Sigmoid colon (tissue), 7 donors: ENCODE data around the gene RNF144B. TPM values are rescaled to one million over a fixed set of nuclear protein-coding genes. Genes with fewer than 3 reads are reported as not detected.

Experiments
- DNase-seq: peaks from one replicate; pipeline ENCODE4 v3.0.0-alpha.2; 2019
- H3K27ac ChIP-seq, 4 donors: fragments of 200-600 bp; sonication (generic); one replicate each; pipeline ENCODE4 v1.5.1; 2016 to 2019; ENCODE audit warnings: mild to moderate bottlenecking in 1 of 4
- H3K27me3 ChIP-seq, 3 donors: fragments of 200-600 bp; sonication (generic); one replicate each; pipeline ENCODE4 v1.5.1; 2019; ENCODE audit warnings: mild to moderate bottlenecking in 1 of 3
- H3K36me3 ChIP-seq, 4 donors: fragments of 200-600 bp; sonication (generic); one replicate each; pipeline ENCODE4 v1.5.1; 2016 to 2019
- H3K4me1 ChIP-seq, 4 donors: fragments of 200-600 bp; sonication (generic); one replicate each; pipeline ENCODE4 v1.5.1; 2017 to 2019
- H3K4me3 ChIP-seq, 4 donors: fragments of 200-600 bp; sonication (generic); one replicate each; pipeline ENCODE4 v1.5.1; 2017 to 2019; ENCODE audit warnings: mild to moderate bottlenecking in 2 of 4, moderate library complexity in 1 of 4
- H3K9me3 ChIP-seq, 4 donors: fragments of 200-600 bp in 3 of 4; sonication (generic) in 3 of 4; one replicate each; pipeline versions ENCODE4 v1.5.1 to v1.6.1; 2013 to 2019
- CTCF ChIP-seq, 4 experiments: fragments of 450-650 bp in 3 of 4; fragments of 200-600 bp in 1 of 4; IDR thresholded peaks; one replicate each; pipeline ENCODE4 v1.5.1; 2016 to 2019; ENCODE audit warnings: antibody characterized with exemption in 4 of 4, mild to moderate bottlenecking in 3 of 4, moderate library complexity in 2 of 4
- EP300 ChIP-seq, 4 donors: sonication (generic); formaldehyde crosslinking; IDR thresholded peaks; one replicate each; pipeline ENCODE4 v1.6.1; 2017; ENCODE audit warnings: antibody characterized with exemption in 4 of 4
- POLR2A ChIP-seq, 2 donors: fragments of 450-650 bp; IDR thresholded peaks; one replicate each; pipeline ENCODE4 v1.6.1; 2016; ENCODE audit warnings: antibody characterized with exemption in 2 of 2, mild to moderate bottlenecking in 2 of 2, moderate library complexity in 2 of 2
- POLR2AphosphoS5 ChIP-seq, 4 donors: sonication (generic); formaldehyde crosslinking; IDR thresholded peaks; one replicate each; pipeline ENCODE4 v1.6.1; 2017; ENCODE audit warnings: antibody characterized with exemption in 4 of 4
- WGBS, 2 donors: extraction: QIAGEN DNeasy Blood & Tissue Kit; methylation state at CpG; one replicate each; pipeline ENCODE4 v1.1.7; 2013; 5-methylcytosine and 5-hydroxymethylcytosine counted together
- intact Hi-C: fragments of 100-400 bp; cut with DNase I; formaldehyde crosslinking; loops from one replicate; pipeline ENCODE4 v1.15.1; 2023
- polyA plus RNA-seq, 3 donors: library from polyadenylated mRNA; stranded (reverse); fragments of 200-250 nt; gene quantifications; one replicate each; pipeline ENCODE4 v1.2.3, GENCODE V29; 2013
- total RNA-seq, 4 donors: library from RNA; depleted of rRNA; stranded (reverse); fragments of >200 nt; gene quantifications; one replicate each; pipeline ENCODE4 v1.1.0, GENCODE V29; 2016
- donor health status: healthy with polysubstance abuse.
- donor health status: Bipolar disorder and iron deficiency.
- donor health status: healthy.

The RNF144B gene
- total and polyA plus RNA-seq, 7 donors = 1.2 to 14.8 (median 4.6) TPM

- no peak for DNase-seq
- H3K36me3 ChIP-seq = no peaks in the 10 kb centered on the region
- H3K4me3 ChIP-seq = no peak overlapping the region
- TF ChIP-seq POLR2AphosphoS5 (IDR thresholded peaks at IDR 0.05) (peak in 3 of 4 donors; percentile 46 to 66 (median 58)), EP300 (IDR thresholded peaks at IDR 0.05) (no peak), POLR2A (IDR thresholded peaks at IDR 0.05) (no peak)
- WGBS, 2 donors = 87 to 95% methylated on average over 4 of the region's 4 CpGs
- H3K9me3 ChIP-seq = no peaks in the 10 kb centered on the region
- peaks cover 0 to 16% (median 16%) of the 10 kb centered on the region in 4 donors for H3K4me1 ChIP-seq
- H3K27ac ChIP-seq = peak overlapping the region; percentile 5 to 75 (median 68)
- intact Hi-C loops = no loop called here
- H3K27me3 ChIP-seq = no peaks in the 10 kb centered on the region
Measured at GRCh38 chr6:18415671-18416340, 28.7 kb downstream of the RNF144B start.

GRCh38 chr6:18416341-18416679 lies 29.2 kb downstream of the RNF144B start:
- Histone ChIP-seq H3K36me3 (no peaks in the 10 kb centered on the region), H3K4me3 (no peak overlapping the region), H3K9me3 (no peaks in the 10 kb centered on the region), H3K27me3 (no peaks in the 10 kb centered on the region), H3K4me1 (peaks cover 0 to 16% (median 16%) of the 10 kb centered on the region in 4 donors), H3K27ac (peak overlapping the region; percentile 5 to 75 (median 68))
- no peak for TF ChIP-seq EP300 (IDR thresholded peaks at IDR 0.05)
- no peak for TF ChIP-seq CTCF (IDR thresholded peaks at IDR 0.05)
- no peak for TF ChIP-seq POLR2AphosphoS5 (IDR thresholded peaks at IDR 0.05)
- no peak for TF ChIP-seq POLR2A (IDR thresholded peaks at IDR 0.05)
- intact Hi-C loops = no loop called here
- DNase-seq = no peak
- 88 to 95% methylated on average over 2 of the region's 2 CpGs for WGBS, 2 donors

GRCh38 chr6:18420328-18420727 lies 33.2 kb downstream of the RNF144B start:
- Histone ChIP-seq H3K27ac (no peak overlapping the region), H3K4me1 (peaks cover 0 to 13% (median 11%) of the 10 kb centered on the region in 4 donors), H3K4me3 (no peak overlapping the region), H3K36me3 (no peaks in the 10 kb centered on the region), H3K9me3 (no peaks in the 10 kb centered on the region), H3K27me3 (no peaks in the 10 kb centered on the region)
- intact Hi-C loops = no loop called here
- DNase-seq = no peak
- TF ChIP-seq EP300 (IDR thresholded peaks at IDR 0.05) = no peak
- 74 to 87% methylated on average over 3 of the region's 3 CpGs for WGBS, 2 donors

GRCh38 chr6:18422136-18422535 lies 35.0 kb downstream of the RNF144B start:
- TF ChIP-seq POLR2A (IDR thresholded peaks at IDR 0.05) = no peak
- TF ChIP-seq EP300 (IDR thresholded peaks at IDR 0.05) = no peak
- no peak for TF ChIP-seq POLR2AphosphoS5 (IDR thresholded peaks at IDR 0.05)
- no peak for TF ChIP-seq CTCF (IDR thresholded peaks at IDR 0.05)
- intact Hi-C loops = no loop called here

GRCh38 chr6:18423426-18423825 lies 36.3 kb downstream of the RNF144B start:
- TF ChIP-seq EP300 (IDR thresholded peaks at IDR 0.05) (no peak), CTCF (IDR thresholded peaks at IDR 0.05) (no peak), POLR2AphosphoS5 (IDR thresholded peaks at IDR 0.05) (no peak), POLR2A (IDR thresholded peaks at IDR 0.05) (no peak)
- intact Hi-C loops = no loop called here
- 77 to 90% methylated on average over 3 of the region's 3 CpGs for WGBS, 2 donors
- peaks cover 0 to 20% (median 6%) of the 10 kb centered on the region in 4 donors for H3K4me1 ChIP-seq
- H3K4me3 ChIP-seq = no peak overlapping the region
- no peaks in the 10 kb centered on the region for H3K36me3 ChIP-seq
- no peak overlapping the region for H3K27ac ChIP-seq
- H3K27me3 ChIP-seq = no peaks in the 10 kb centered on the region
- DNase-seq = no peak
- H3K9me3 ChIP-seq = no peaks in the 10 kb centered on the region

More at GRCh38 chr6:18422136-18422535, 35.0 kb downstream of the RNF144B start:
- no peak overlapping the region for H3K27ac ChIP-seq
- H3K9me3 ChIP-seq = no peaks in the 10 kb centered on the region
- peaks cover 0 to 11% (median 4%) of the 10 kb centered on the region in 4 donors for H3K4me1 ChIP-seq
- H3K36me3 ChIP-seq = no peaks in the 10 kb centered on the region
- H3K4me3 ChIP-seq = no peak overlapping the region
- no peak for DNase-seq
- no peaks in the 10 kb centered on the region for H3K27me3 ChIP-seq

GRCh38 chr6:18424201-18424600 lies 37.1 kb downstream of the RNF144B start:
- Histone ChIP-seq H3K9me3 (no peaks in the 10 kb centered on the region), H3K27me3 (no peaks in the 10 kb centered on the region), H3K4me3 (no peak overlapping the region), H3K27ac (no peak overlapping the region), H3K36me3 (no peaks in the 10 kb centered on the region), H3K4me1 (peaks cover 0 to 20% (median 6%) of the 10 kb centered on the region in 4 donors)
- no peak for DNase-seq
- TF ChIP-seq POLR2AphosphoS5 (IDR thresholded peaks at IDR 0.05) (no peak), CTCF (IDR thresholded peaks at IDR 0.05) (no peak), EP300 (IDR thresholded peaks at IDR 0.05) (no peak), POLR2A (IDR thresholded peaks at IDR 0.05) (no peak)
- intact Hi-C loops = no loop called here
- WGBS, 2 donors = 73 to 76% methylated on average over 2 of the region's 2 CpGs
